Epidermal melanocyte (primary cell): ENCODE results near the gene TBC1D4.
"Not testable (repeated sequence)": the region's sequence is repeated elsewhere in the genome, so short reads cannot be mapped to it uniquely, and the experiment has no call there.

ENCODE experiments used
- DNase-seq: peaks from one replicate; pipeline ENCODE4 v3.0.0; 2011; ENCODE audit warnings: low spot score; ENCODE audit not compliant: insufficient read length

The TBC1D4 gene

GRCh38 chr13:75455962-75456361 is 26.0 kb downstream of the TBC1D4 start:
- no peak for DNase-seq

- DNase-seq, result no peak
Observed at GRCh38 chr13:75454497-75454896, 27.5 kb downstream of the TBC1D4 start.

DNA sequence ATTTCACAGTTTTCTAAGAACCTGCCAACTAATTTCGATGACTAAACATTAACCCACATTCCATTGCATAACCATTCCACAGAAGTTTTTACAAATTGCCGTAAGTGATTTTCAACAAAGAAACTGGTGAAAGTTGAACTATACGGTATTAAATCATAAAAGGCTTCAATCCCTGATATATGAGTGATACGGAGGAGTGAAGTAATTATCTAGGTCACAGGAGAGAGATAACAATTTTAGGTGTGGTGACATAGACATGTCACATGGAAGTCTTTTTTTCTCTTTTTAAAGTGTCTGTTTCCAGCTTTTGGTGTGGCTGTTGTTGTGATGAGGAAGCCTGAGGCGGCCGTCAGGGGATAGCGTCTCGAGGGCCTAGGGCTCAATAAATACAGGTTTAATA is 29.4 kb downstream of the TBC1D4 start:
- DNase-seq, result no peak

GRCh38 chr13:75447493-75447892 is 34.5 kb downstream of the TBC1D4 start:
- no peak for DNase-seq

GRCh38 chr13:75446874-75447273 is 35.1 kb downstream of the TBC1D4 start:
- no peak for DNase-seq

DNA sequence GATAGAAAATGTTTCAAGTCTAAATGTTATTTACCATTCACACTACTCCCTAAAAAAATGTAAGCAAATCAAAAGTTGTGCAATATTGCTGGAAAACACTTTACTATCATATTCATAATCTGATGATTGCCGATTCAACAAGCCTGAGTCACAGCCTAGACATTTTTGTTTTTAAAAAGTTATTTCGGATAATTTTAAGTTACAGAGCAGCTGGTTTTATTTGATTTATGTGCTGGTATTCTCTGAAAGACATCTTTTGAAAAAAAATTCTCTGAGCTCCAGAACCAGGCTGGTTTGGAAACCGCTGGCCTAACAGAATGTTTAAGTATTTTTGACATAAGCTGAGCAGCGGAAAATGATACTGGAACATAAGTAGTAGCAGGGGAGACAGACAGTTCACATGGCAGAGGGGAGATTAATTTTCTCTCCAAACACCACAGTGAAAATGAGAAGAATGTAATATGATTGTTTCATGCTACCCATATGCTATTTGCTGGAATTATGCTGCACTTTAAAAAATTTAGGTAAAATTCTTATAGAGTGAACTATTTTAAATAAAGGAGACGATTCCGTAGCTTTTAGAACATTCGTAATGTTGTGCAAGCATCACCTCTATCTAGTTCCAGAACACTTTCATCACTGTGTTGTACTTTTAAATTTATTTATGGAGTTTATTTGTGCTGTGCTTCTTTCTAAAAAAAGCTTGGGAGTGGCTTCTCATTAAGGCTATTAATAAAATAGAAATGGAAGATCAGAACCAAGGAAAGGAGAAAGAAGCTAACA is 36.1 kb downstream of the TBC1D4 start:
- no peak for DNase-seq

GRCh38 chr13:75444016-75444415 is 38.0 kb downstream of the TBC1D4 start:
- DNase-seq, result no peak

DNA sequence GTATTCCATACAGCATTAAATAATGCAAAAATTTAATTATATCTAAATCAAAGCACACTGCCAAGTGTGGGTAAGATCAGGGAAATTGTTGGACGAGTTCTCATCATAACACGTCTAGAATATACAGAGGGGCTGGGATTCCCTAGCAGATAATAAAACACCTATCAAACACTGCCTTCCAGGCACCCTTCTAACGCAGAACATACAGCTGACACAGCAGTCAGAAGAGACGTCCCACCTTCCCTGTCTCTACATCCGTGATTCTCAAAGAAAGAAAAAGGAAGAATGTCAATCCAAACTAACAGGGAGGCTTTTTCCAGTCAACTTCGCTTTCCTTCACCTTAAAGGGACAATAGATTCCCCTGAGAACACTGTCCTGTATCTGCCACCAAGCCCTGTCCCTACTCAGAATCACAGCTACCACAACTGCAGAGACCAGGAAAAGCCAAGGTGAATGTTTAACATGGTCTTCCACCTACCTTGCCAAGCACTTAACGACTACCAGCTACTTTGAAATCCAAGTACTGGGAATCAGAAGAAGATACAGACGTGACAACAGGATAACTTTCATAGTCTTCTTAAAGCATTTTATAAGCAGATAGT is 38.5 kb downstream of the TBC1D4 start:
- DNase-seq, result no peak

DNA sequence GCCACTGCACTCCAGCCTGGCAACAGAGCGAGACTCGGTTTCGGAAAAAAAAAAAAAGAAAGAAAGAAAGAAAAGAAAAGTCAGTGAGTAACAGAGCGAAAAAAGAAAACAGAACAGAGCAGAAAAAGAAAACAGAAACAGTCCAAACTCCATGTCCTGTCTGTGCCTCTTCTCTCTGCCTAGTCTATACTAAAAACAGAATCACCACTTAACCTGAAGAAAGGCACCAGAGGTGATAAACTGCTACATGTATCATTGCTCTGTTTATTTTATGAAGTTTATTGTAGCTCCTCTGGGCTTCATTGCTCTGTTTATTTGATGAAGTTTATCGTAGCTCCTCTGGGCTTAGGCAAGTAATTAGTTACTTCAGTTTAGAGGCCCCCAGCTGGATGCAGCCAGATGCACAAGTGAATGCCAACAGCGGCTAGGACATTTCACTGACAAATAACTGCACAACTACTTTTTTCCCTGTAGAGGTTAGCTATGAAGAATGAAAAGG is 39.2 kb downstream of the TBC1D4 start:
- DNase-seq, result no peak

DNA sequence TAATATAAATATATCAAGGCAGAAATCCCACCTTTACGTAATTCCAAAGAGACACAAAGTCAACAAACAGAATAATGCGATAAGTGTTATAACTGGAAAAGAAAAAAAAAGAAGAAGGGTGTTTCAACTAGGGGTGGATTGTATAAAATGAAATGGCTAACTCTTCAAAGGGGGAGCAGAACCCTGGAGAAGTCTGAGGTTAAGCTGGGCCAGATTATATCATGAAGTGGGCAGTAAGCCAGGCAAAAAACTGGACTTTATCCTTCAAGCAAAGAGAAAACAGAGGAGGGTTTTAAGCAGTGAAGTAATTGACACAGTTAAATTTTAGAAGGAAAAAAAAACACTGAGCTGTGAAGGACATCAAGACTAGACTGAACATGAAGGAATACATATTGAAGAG is 41.9 kb downstream of the TBC1D4 start:
- DNase-seq, result no peak

GRCh38 chr13:75437582-75438318 is 44.2 kb downstream of the TBC1D4 start:
- no peak for DNase-seq

DNA sequence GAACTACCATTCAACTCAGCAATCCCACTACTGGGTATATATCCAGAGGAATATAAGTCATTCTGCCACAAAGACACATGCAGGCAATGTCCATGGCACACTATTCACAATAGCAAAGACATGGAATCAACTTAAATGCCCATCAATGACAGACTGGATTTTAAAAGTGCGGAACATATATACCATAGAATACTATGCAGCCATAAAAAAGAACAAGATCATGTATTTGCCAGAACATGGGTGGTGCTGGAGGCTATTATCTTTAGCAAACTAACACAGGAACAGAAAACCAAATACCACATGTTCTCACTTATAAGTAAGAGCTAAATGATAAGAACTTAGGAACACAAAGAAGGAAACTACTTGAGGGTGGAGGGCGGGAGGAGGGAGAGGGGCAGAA is 47.8 kb downstream of the TBC1D4 start:
- not testable (repeated sequence) for DNase-seq

GRCh38 chr13:75432811-75433244 is 49.1 kb downstream of the TBC1D4 start:
- DNase-seq, result no peak

DNA sequence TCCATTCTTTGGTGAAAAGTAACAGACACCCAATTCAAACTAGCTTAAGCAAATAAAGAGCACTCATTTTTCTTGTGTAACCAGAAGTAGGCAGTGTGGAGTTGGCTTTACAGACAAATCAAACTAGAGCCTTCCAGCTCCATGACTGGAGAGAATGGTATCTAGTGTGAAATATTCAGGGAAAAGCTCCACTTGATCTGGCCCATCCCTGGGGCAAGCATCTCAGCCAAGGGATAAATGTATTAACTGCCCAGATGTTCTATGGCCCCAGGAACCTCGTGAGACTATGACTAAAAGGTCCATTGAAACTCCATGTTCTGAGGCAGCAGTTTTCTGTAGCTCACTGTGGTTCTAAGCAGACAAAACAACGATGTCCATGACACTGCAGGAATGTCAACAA is 49.9 kb downstream of the TBC1D4 start:
- DNase-seq, result peak; percentile 59

- DNase-seq, result no peak
Observed at GRCh38 chr13:75430436-75431209, 51.3 kb downstream of the TBC1D4 start.

GRCh38 chr13:75426421-75426820 is 55.5 kb downstream of the TBC1D4 start:
- DNase-seq, result no peak

- DNase-seq, result no peak
Observed at GRCh38 chr13:75425216-75426009, 56.6 kb downstream of the TBC1D4 start.

DNA sequence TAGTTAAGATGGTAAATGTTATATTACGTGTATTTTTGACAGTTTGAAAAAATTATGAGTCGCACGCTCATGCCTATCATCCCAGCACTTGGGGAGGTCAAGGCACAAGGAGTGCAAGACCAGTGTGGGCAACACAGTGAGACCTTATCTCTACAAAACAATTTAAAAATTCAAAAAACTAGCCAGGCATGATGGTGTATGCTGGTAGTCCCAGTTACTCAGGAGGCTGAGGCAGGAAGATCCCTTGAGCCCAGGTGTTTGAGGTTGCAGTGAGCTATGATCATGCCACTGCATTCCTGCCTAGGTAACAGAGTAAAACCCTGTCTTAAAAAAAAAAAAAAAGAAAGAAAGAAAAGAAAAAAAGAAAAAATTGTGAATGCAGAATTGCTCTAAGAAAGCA is 58.0 kb downstream of the TBC1D4 start:
- DNase-seq, result no peak

GRCh38 chr13:75422028-75422427 is 59.9 kb downstream of the TBC1D4 start:
- no peak for DNase-seq

GRCh38 chr13:75421133-75421532 is 60.8 kb downstream of the TBC1D4 start:
- DNase-seq, result no peak

- DNase-seq, result no peak
Observed at GRCh38 chr13:75419656-75420055, 62.3 kb downstream of the TBC1D4 start.
